ENCODE measurements around the gene RPL10A. TPM values are rescaled to one million over a fixed set of nuclear protein-coding genes. Genes with fewer than 3 reads are reported as not detected.

Gene RPL10A
- total RNA-seq, 4 donors from 2014 or later: 952 to 1,436 (median 1,121) TPM

- no peak for DNase-seq (ENCODE audit: low spot score in 2 of 2)
- Histone ChIP-seq H3K36me3 (peaks cover 0 to 64% (median 4%) of the 10 kb centered on the region in 3 donors), H3K4me1 (peaks cover 0 to 20% (median 3%) of the 10 kb centered on the region in 4 donors), H3K9me3 (no peaks in the 10 kb centered on the region), H3K4me3 (no peak overlapping the region), H3K27ac (no peak overlapping the region), H3K27me3 (no peaks in the 10 kb centered on the region)
- WGBS, 2 donors: 92 to 95% methylated on average over 1 of the region's 1 CpG
- TF ChIP-seq, protein P1, sequence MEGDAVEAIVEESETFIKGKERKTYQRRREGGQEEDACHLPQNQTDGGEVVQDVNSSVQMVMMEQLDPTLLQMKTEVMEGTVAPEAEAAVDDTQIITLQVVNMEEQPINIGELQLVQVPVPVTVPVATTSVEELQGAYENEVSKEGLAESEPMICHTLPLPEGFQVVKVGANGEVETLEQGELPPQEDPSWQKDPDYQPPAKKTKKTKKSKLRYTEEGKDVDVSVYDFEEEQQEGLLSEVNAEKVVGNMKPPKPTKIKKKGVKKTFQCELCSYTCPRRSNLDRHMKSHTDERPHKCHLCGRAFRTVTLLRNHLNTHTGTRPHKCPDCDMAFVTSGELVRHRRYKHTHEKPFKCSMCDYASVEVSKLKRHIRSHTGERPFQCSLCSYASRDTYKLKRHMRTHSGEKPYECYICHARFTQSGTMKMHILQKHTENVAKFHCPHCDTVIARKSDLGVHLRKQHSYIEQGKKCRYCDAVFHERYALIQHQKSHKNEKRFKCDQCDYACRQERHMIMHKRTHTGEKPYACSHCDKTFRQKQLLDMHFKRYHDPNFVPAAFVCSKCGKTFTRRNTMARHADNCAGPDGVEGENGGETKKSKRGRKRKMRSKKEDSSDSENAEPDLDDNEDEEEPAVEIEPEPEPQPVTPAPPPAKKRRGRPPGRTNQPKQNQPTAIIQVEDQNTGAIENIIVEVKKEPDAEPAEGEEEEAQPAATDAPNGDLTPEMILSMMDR (IDR thresholded peaks at IDR 0.05): no peak
- TF ChIP-seq POLR2A (IDR thresholded peaks at IDR 0.05) (no peak), EP300 (IDR thresholded peaks at IDR 0.05) (no peak)
Measured at GRCh38 chr6:35465646-35466045, 2.6 kb upstream of the RPL10A start.

- peaks cover 0 to 38% (median 3%) of the 10 kb centered on the region in 4 donors for H3K4me1 ChIP-seq
- WGBS, 2 donors: 4 to 7% methylated on average over 20 to 24 of the region's 37 CpGs
- no peaks in the 10 kb centered on the region for H3K27me3 ChIP-seq
- H3K36me3 ChIP-seq: peaks cover 0 to 69% (median 6%) of the 10 kb centered on the region in 3 donors
- no peak for DNase-seq (ENCODE audit: low spot score in 2 of 2)
- peak overlapping the region; percentile 84 to 90 (median 86) for H3K27ac ChIP-seq
- H3K4me3 ChIP-seq: peak overlapping the region; percentile 73 to 94 (median 87)
- no peaks in the 10 kb centered on the region for H3K9me3 ChIP-seq
- TF ChIP-seq EP300 (IDR thresholded peaks at IDR 0.05): no peak
- TF ChIP-seq POLR2A (IDR thresholded peaks at IDR 0.05): no peak
- TF ChIP-seq, protein P1 (IDR thresholded peaks at IDR 0.05): no peak
Measured at GRCh38 chr6:35468980-35469750, 964 bp downstream of the RPL10A start.

DNA sequence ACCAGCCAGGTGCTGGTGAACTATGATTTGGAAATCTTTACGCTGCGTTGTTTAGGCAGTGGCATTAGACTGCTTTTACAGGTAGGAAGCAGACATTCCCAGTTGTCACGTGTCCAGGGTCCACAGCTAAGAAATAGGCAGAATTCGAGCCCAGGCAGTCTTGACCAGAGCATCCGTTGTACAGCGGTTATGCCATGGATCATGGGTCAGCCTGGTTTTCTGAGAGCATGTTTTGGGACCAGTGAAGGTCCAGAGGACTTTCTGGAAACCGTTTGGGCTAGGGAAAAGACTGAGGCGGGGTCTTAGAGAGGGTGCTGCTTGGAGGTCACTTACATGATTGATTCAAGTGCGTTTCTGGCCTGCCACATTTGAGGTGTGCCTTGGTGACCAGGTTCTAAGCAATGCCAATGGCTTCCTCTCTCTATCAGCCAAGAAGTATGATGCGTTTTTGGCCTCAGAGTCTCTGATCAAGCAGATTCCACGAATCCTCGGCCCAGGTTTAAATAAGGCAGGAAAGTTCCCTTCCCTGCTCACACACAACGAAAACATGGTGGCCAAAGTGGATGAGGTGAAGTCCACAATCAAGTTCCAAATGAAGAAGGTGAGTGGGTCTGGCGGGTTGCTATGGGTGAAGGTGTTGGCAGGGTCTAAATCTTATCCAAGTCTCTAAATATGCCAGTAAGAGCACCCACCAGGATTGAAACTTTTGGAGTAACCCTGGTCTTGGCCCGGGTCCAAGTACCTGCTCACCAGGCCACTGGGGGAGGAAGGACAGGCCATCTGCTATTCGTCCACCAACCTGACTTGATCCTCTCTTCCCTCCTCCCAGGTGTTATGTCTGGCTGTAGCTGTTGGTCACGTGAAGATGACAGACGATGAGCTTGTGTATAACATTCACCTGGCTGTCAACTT is 1.8 kb downstream of the RPL10A start:
- peak overlapping the region; percentile 73 to 94 (median 87) for H3K4me3 ChIP-seq
- 57% methylated on average over 18 of the region's 18 CpGs for WGBS, 2 donors
- H3K9me3 ChIP-seq: no peaks in the 10 kb centered on the region
- H3K36me3 ChIP-seq: peaks cover 0 to 69% (median 6%) of the 10 kb centered on the region in 3 donors
- no peak for TF ChIP-seq POLR2A (IDR thresholded peaks at IDR 0.05)
- no peak for TF ChIP-seq EP300 (IDR thresholded peaks at IDR 0.05)
- TF ChIP-seq, protein P1 (IDR thresholded peaks at IDR 0.05): no peak
- DNase-seq (ENCODE audit: low spot score in 2 of 2): no peak
- no peaks in the 10 kb centered on the region for H3K27me3 ChIP-seq
- H3K4me1 ChIP-seq: peaks cover 0 to 38% (median 3%) of the 10 kb centered on the region in 4 donors
- H3K27ac ChIP-seq: peak overlapping the region; percentile 84 to 90 (median 86)

GRCh38 chr6:35470663-35471120 is 2.5 kb downstream of the RPL10A start:
- Histone ChIP-seq H3K4me1 (peaks cover 0 to 38% (median 3%) of the 10 kb centered on the region in 4 donors), H3K4me3 (no peak overlapping the region), H3K27me3 (no peaks in the 10 kb centered on the region), H3K9me3 (no peaks in the 10 kb centered on the region), H3K36me3 (peaks cover 0 to 69% (median 6%) of the 10 kb centered on the region in 3 donors), H3K27ac (peak overlapping the region in 2 of 4 donors; percentile 8 to 86)
- no peak for TF ChIP-seq EP300 (IDR thresholded peaks at IDR 0.05)
- TF ChIP-seq POLR2A (IDR thresholded peaks at IDR 0.05): no peak
- TF ChIP-seq, protein P1 (IDR thresholded peaks at IDR 0.05): no peak
- 68 to 75% methylated on average over 3 of the region's 3 CpGs for WGBS, 2 donors
- DNase-seq (ENCODE audit: low spot score in 2 of 2): no peak

Measured in tibial nerve (tissue), 4 donors.